ENCODE data around the gene BRD9. TPM values are rescaled to one million over a fixed set of nuclear protein-coding genes. Genes with fewer than 3 reads are reported as not detected.

BRD9 gene
- total and polyA plus RNA-seq, 9 of the 15 experiments (the other 6 are each of a cell fraction or from before 2014, with no cell fraction given) = 2.4 to 68.7 (median 44.9) TPM

DNA sequence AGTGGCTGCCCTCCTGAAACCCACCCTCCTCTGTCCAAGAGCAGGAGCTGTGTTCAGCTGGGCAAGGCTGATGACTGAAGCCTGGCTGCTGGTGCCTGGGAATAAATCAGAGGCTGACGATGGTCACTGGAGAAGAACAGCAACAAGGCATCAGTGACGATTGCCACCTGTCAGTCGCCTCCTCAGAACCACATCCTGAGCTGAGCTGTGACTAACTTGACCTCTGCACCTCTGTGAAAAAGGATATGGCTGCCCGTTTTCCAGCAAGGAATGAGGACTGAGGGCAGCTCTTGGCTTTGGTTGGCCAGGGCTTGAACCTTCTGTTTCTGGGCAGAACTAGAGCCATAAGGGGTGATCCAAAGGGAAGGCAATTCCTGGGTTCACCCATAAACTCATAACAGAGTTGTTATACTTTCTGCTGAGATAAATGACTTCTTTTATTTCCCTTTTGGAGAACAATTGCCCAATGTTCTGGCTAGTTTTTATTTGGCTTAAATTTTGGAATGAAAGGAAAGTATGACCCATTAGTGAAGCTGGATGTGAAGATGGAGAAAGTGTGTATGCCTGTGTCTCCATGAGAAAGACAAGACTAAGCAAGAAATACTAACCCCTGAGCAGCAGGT, 40.1 kb upstream of the BRD9 start:
- ATAC-seq = no peak

More for the DNA sequence above, 40.1 kb upstream of the BRD9 start:
- TF ChIP-seq ZNF146 (CRISPR knock-in tag; IDR thresholded peaks at IDR 0.05; ENCODE audit: unreplicated experiment) (no peak), ZZZ3 (IDR thresholded peaks at IDR 0.05) (no peak), COPS2 (conservative IDR thresholded peaks at IDR 0.05) (no peak), NFE2 (IDR thresholded peaks at IDR 0.05; ENCODE audit: low read depth) (no peak), NEUROD1 (IDR thresholded peaks at IDR 0.05; ENCODE audit: borderline replicate concordance, low read depth, low read length, partially characterized antibody) (no peak), HDAC1 (IDR thresholded peaks at IDR 0.05) (no peak), ZNF644 (tag; IDR thresholded peaks at IDR 0.05; ENCODE audit: low read depth) (no peak)
- TF ChIP-seq, protein P1, sequence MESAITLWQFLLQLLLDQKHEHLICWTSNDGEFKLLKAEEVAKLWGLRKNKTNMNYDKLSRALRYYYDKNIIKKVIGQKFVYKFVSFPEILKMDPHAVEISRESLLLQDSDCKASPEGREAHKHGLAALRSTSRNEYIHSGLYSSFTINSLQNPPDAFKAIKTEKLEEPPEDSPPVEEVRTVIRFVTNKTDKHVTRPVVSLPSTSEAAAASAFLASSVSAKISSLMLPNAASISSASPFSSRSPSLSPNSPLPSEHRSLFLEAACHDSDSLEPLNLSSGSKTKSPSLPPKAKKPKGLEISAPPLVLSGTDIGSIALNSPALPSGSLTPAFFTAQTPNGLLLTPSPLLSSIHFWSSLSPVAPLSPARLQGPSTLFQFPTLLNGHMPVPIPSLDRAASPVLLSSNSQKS (CRISPR knock-in tag; IDR thresholded peaks at IDR 0.05) = no peak
- Histone ChIP-seq H3K9me1 (ENCODE audit: control insufficient read depth, insufficient read depth, low read length) (no peaks in the 10 kb centered on the region), H3K27ac (ENCODE audit: extremely low read depth, low read depth, low read length) (no peak overlapping the region), H3K36me3 (ENCODE audit: control insufficient read depth, insufficient read depth, low read length) (no peaks in the 10 kb centered on the region), H3K79me2 (ENCODE audit: control insufficient read depth, insufficient read depth, low read length) (no peaks in the 10 kb centered on the region), H3K27me3 (ENCODE audit: control insufficient read depth in 2 of 2, insufficient read depth in 2 of 2, low read length in 2 of 2) (peaks cover 15 to 34% of the 10 kb centered on the region in 2 experiments), H3K4me1 (replicated peaks in 1 of 2; ENCODE audit: control insufficient read depth in 2 of 2, insufficient read depth in 2 of 2, low read length in 2 of 2) (no peaks in the 10 kb centered on the region), H3K9ac (ENCODE audit: insufficient read depth in 1 of 2, low read depth in 2 of 2, low read length in 2 of 2) (no peak overlapping the region), H3K9me3 (replicated peaks; ENCODE audit: control insufficient read depth, insufficient read depth, low read depth, low read length) (no peaks in the 10 kb centered on the region), H2AFZ (ENCODE audit: low read depth, low read length) (no peak overlapping the region), H4K20me1 (replicated peaks; ENCODE audit: control insufficient read depth, insufficient read depth, low read length) (no peaks in the 10 kb centered on the region; the same call in 1 of the 2 replicates), H3K4me3 (no peak overlapping the region), H3K4me2 (ENCODE audit: insufficient read depth, low read length) (no peak overlapping the region)
- in situ Hi-C loops (cut with MboI) = loop anchor here (25.0 kb wide), 1 partner anchor 705 kb away; no protein-coding TSS in a partner anchor
- FAIRE-seq = no peak
- BruUV-seq (replicated peaks) = no TSS peak
- intact Hi-C loops (cut with micrococcal nuclease) = no loop called here
- ChIA-PET CTCF (ENCODE audit: low intra/inter-chr PET ratio) (no interaction called here), POLR2A (interaction anchor here (0.7 to 1.4 kb wide), 3 partner anchors 9 to 267 kb away, joined by 3 to 4 read pairs (median 3); no protein-coding TSS in a partner anchor)
- 0% methylated on average over 4 of the region's 4 CpGs for WGBS (ENCODE audit: insufficient coverage, low coverage, missing lambda C conversion rate)
- no peak for DNase-seq (ENCODE audit: extremely low read depth in 1 of 4, low spot score in 3 of 4)

Measured in K562 (cell line).